Gastrocnemius medialis (tissue), 4 donors: ENCODE measurements around the gene TAS2R60. TPM values are rescaled to one million over a fixed set of nuclear protein-coding genes. Genes with fewer than 3 reads are reported as not detected.
"Not testable (repeated sequence)": the region's sequence is repeated elsewhere in the genome, so short reads cannot be mapped to it uniquely, and the experiment has no call there.

ENCODE experiments used
- ATAC-seq, 2 donors: fragments of 150-250 bp; one replicate each; pipeline ENCODE4 v1.9.1; 2016
- DNase-seq, 2 donors: peaks; one replicate each; pipeline ENCODE4 v3.0.0-alpha.2; 2019
- H3K27ac ChIP-seq, 4 donors: fragments of 200-600 bp; sonication (generic); 1 replicate in 1 of 4; 2 replicates in 3 of 4; pipeline ENCODE4 v1.5.1; 2016 to 2018; ENCODE audit warnings: mild to moderate bottlenecking in 2 of 4, moderate library complexity in 1 of 4
- H3K27me3 ChIP-seq, 3 donors: fragments of 200-600 bp; sonication (generic) in 2 of 3; 1 replicate in 1 of 3; 2 replicates in 2 of 3; pipeline versions ENCODE4 v1.5.1 to v1.6.0; 2016 to 2019; ENCODE audit warnings: mild to moderate bottlenecking in 1 of 3, moderate library complexity in 1 of 3
- H3K36me3 ChIP-seq, 2 donors: fragments of 200-600 bp; sonication (generic) in 1 of 2; one replicate each; pipeline ENCODE4 v1.5.1; 2017 to 2018
- H3K4me1 ChIP-seq, 2 donors: fragments of 200-600 bp; sonication (generic) in 1 of 2; one replicate each; pipeline ENCODE4 v1.5.1; 2016 to 2017; ENCODE audit warnings: mild to moderate bottlenecking in 2 of 2
- H3K4me3 ChIP-seq, 4 donors: fragments of 200-600 bp; sonication (generic) in 3 of 4; 1 replicate in 1 of 4; 2 replicates in 3 of 4; pipeline ENCODE4 v1.5.1; 2016 to 2019; ENCODE audit warnings: mild to moderate bottlenecking in 2 of 4
- H3K9me3 ChIP-seq, 3 donors: fragments of 200-600 bp; sonication (generic) in 2 of 3; 1 replicate in 1 of 3; 2 replicates in 2 of 3; pipeline ENCODE4 v1.5.1; 2016 to 2019
- POLR2A ChIP-seq, 2 donors: fragments of 450-650 bp; IDR thresholded peaks; one replicate each; pipeline ENCODE4 v1.6.1; 2017; ENCODE audit warnings: antibody characterized with exemption in 2 of 2, mild to moderate bottlenecking in 2 of 2, moderate library complexity in 2 of 2
- in situ Hi-C, 4 donors: fragments of 200-750 bp; cut with MboI; loops; one replicate each; pipeline versions ENCODE4 v1.15.0 to v1.8.0; 2017; ENCODE audit warnings: low sequenced_read_pairs in 4 of 4
- intact Hi-C: fragments of 100-400 bp; cut with DNase I; formaldehyde crosslinking; loops from one replicate; pipeline ENCODE4 v1.15.1; 2023; ENCODE audit warnings: low total_unique reads
- total RNA-seq, 4 donors: library from RNA; depleted of rRNA; stranded (reverse); fragments of >200 nt; gene quantifications; one replicate each; pipeline versions ENCODE4 v1.1.0 to v1.2.3, GENCODE V29; 2016
- TF ChIP-seq, protein P1 (sequence below), 5 experiments: fragments of 450-650 bp in 3 of 5; fragments of 200-600 bp in 2 of 5; sonication (generic) in 2 of 5; IDR thresholded peaks in 4 of 5; conservative IDR thresholded peaks in 1 of 5; 1 replicate in 4 of 5; 2 replicates in 1 of 5; pipeline ENCODE4 v1.5.1; 2016 to 2019; ENCODE audit warnings: antibody characterized with exemption in 5 of 5, mild to moderate bottlenecking in 3 of 5, moderate library complexity in 3 of 5

Gene TAS2R60
- total RNA-seq, 4 donors from 2014 or later = not detected

DNA sequence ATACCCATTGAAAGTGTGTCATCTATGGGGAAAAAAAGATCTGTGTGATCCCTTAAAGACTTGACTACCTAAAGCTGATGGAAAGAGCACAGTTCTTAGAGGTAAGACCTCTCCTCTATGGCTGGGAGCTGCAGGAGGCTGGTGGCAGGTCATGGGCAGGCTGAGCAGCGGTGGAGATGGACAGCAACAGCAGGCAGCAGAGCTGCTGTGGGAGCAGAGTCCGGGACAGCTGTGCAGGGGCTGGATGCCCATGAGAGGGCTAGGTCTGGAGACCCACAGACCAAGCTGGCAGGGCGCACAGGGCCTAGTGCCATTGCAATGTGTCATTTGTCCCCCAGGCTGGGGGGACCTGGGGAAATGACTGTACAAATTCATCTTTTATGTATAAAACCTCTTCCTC, 21.2 kb upstream of the TAS2R60 start:
- ATAC-seq (no peak), DNase-seq (no peak)
- intact Hi-C loops (no loop called here), in situ Hi-C loops (loop anchor here in 1 of 4 donors (25.0 kb wide), 1 partner anchor 410 kb away; no protein-coding TSS in a partner anchor)
- no peaks in the 10 kb centered on the region for H3K36me3 ChIP-seq
- H3K4me1 ChIP-seq = no peaks in the 10 kb centered on the region
- no peak for TF ChIP-seq POLR2A (IDR thresholded peaks at IDR 0.05)
- TF ChIP-seq, protein P1, sequence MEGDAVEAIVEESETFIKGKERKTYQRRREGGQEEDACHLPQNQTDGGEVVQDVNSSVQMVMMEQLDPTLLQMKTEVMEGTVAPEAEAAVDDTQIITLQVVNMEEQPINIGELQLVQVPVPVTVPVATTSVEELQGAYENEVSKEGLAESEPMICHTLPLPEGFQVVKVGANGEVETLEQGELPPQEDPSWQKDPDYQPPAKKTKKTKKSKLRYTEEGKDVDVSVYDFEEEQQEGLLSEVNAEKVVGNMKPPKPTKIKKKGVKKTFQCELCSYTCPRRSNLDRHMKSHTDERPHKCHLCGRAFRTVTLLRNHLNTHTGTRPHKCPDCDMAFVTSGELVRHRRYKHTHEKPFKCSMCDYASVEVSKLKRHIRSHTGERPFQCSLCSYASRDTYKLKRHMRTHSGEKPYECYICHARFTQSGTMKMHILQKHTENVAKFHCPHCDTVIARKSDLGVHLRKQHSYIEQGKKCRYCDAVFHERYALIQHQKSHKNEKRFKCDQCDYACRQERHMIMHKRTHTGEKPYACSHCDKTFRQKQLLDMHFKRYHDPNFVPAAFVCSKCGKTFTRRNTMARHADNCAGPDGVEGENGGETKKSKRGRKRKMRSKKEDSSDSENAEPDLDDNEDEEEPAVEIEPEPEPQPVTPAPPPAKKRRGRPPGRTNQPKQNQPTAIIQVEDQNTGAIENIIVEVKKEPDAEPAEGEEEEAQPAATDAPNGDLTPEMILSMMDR (IDR thresholded peaks at IDR 0.05 in 4 of 5, conservative IDR thresholded peaks at IDR 0.05 in 1 of 5) = no peak
- H3K4me3 ChIP-seq = no peak overlapping the region
- H3K27ac ChIP-seq = no peak overlapping the region
- H3K9me3 ChIP-seq = no peaks in the 10 kb centered on the region
- H3K27me3 ChIP-seq = no peaks in the 10 kb centered on the region

DNA sequence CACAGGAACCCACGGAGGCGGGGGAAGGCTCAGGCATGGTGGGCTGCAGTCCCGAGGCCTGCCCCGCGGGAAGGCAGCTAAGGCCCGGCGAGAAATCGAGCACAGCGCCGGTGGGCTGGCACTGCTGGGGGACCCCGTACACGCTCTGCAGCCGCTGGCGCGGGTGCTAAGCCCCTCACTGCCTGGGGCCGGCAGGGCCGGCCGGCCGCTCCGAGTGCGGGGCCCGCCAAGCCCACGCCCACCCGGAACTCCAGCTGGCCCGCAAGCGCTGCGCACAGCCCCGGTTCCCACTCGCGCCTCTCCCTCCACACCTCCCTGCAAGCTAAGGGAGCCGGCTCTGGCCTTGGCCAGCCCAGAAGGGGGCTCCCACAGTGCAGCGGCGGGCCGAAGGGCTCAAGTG, 18.8 kb upstream of the TAS2R60 start:
- H3K9me3 ChIP-seq, H3K27me3 ChIP-seq, H3K27ac ChIP-seq, intact Hi-C loops, H3K4me1 ChIP-seq, ATAC-seq, H3K36me3 ChIP-seq, H3K4me3 ChIP-seq, DNase-seq: not testable (repeated sequence)
- in situ Hi-C loops = loop anchor here in 1 of 4 donors (25.0 kb wide), 1 partner anchor 412 kb away; no protein-coding TSS in a partner anchor

DNA sequence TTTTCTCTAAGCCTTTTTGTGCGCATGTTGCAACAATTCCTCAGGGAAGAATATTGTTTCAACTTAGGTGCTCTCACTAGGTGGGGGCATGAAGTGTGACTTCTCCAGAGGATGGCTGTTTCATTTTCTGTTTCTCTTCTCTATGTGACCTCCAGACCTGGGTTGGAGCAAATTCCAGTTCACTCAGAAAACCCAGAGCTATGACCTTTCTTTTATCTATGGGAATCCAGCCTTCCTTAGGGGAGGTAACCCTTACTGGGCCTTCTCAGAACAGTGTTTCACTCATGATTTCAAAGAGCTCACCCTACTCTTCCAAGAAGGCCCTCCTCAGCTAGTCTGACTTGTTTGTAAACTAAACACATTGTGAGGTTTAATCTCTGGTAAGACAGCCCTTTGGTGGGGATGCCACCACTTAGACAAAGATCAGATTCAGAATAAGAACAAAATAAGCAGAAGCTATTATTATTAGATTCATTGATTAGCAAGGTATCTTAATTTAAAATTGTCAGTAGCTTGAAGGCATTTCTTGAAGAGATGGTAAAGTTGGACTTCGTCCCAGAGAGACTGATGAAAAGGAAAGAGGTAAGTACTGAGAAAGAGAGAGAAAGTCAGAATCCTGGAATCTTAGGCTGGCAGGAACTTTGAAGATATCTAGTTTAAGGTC, 16.6 kb upstream of the TAS2R60 start:
- in situ Hi-C loops (loop anchor here in 1 of 4 donors (25.0 kb wide), 1 partner anchor 414 kb away; no protein-coding TSS in a partner anchor), intact Hi-C loops (no loop called here)
- Histone ChIP-seq H3K36me3 (no peaks in the 10 kb centered on the region), H3K27me3 (no peaks in the 10 kb centered on the region), H3K4me1 (no peaks in the 10 kb centered on the region), H3K27ac (no peak overlapping the region), H3K4me3 (no peak overlapping the region), H3K9me3 (no peaks in the 10 kb centered on the region)
- DNase-seq = no peak
- TF ChIP-seq, protein P1 (IDR thresholded peaks at IDR 0.05 in 4 of 5, conservative IDR thresholded peaks at IDR 0.05 in 1 of 5) = no peak
- ATAC-seq = no peak

DNA sequence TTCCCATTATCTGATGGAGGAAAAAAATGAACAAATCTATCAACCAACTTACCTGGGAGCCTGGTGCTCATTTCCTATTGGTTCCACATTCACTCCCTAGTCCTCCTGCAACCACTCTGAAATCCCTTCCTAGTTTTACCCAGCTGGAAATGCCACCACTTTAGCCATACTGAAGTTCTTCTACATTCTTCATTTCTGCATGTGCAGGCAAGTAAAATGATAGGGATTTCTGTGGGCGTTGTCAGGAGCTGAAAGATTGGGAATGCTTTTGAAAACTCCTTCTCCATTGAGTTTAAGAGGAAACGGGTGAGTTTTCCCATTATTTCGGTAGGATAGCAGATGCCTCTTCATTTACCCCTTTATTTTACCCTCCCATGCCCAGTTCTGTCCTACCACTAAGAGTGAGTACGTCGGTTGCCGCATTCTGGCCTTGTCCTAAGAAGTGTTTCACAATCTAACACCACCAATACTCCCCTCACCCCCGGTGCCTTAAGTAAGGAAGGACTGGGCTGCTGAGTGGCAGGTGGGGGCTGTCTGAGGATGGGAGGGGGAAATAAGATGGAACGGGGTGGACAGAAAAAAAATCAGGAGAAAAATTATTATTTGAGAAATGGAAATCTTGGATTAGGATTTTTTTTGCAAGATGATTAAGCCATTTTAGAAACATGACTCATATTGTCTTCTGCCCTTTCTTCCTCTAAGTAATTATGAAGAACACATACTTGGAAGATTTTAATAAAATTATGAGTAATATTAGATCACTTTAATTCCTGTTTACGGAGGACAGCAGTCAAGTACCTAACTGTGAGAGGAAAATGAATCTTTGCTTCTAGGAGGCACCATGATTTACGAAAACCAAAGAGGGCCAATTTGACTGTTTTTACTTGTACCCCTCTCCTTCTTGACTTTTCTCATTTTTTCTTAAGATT, 13.2 kb upstream of the TAS2R60 start:
- TF ChIP-seq, protein P1 (IDR thresholded peaks at IDR 0.05 in 4 of 5, conservative IDR thresholded peaks at IDR 0.05 in 1 of 5) = no peak
- TF ChIP-seq POLR2A (IDR thresholded peaks at IDR 0.05) = no peak
- Histone ChIP-seq H3K27ac (no peak overlapping the region), H3K4me3 (no peak overlapping the region), H3K36me3 (no peaks in the 10 kb centered on the region), H3K27me3 (no peaks in the 10 kb centered on the region), H3K9me3 (no peaks in the 10 kb centered on the region), H3K4me1 (no peaks in the 10 kb centered on the region)
- intact Hi-C loops = no loop called here
- in situ Hi-C loops = loop anchor here in 1 of 4 donors (25.0 kb wide), 1 partner anchor 418 kb away; no protein-coding TSS in a partner anchor
- DNase-seq (no peak), ATAC-seq (no peak)

DNA sequence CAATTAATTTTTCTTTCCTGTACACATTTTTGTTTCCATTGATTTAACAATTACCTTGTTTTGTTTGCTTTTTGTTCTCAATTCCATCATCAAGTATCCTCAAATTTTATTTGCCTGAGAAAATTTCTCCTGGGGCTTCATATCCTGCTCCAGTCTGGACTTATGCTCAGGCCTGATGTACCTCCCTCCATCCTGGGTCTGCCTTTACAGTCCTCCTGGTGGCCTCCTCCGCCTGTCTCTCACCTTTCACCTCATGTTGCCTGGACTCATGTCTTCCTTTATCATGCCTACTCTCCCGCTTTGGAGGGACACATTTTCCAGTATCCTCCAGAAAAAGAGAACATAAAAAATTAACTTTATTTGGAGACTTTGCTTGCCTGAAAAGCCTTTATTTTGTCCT, 12.1 kb upstream of the TAS2R60 start:
- H3K9me3 ChIP-seq = no peaks in the 10 kb centered on the region
- intact Hi-C loops (no loop called here), in situ Hi-C loops (loop anchor here in 1 of 4 donors (25.0 kb wide), 1 partner anchor 419 kb away; no protein-coding TSS in a partner anchor)
- no peaks in the 10 kb centered on the region for H3K4me1 ChIP-seq
- DNase-seq (no peak), ATAC-seq (no peak)
- no peaks in the 10 kb centered on the region for H3K27me3 ChIP-seq
- H3K36me3 ChIP-seq = no peaks in the 10 kb centered on the region
- H3K27ac ChIP-seq = no peak overlapping the region
- TF ChIP-seq, protein P1 (IDR thresholded peaks at IDR 0.05 in 4 of 5, conservative IDR thresholded peaks at IDR 0.05 in 1 of 5) = no peak
- TF ChIP-seq POLR2A (IDR thresholded peaks at IDR 0.05) = no peak
- no peak overlapping the region for H3K4me3 ChIP-seq
